ENCODE data around the gene IDH3G.

DNA sequence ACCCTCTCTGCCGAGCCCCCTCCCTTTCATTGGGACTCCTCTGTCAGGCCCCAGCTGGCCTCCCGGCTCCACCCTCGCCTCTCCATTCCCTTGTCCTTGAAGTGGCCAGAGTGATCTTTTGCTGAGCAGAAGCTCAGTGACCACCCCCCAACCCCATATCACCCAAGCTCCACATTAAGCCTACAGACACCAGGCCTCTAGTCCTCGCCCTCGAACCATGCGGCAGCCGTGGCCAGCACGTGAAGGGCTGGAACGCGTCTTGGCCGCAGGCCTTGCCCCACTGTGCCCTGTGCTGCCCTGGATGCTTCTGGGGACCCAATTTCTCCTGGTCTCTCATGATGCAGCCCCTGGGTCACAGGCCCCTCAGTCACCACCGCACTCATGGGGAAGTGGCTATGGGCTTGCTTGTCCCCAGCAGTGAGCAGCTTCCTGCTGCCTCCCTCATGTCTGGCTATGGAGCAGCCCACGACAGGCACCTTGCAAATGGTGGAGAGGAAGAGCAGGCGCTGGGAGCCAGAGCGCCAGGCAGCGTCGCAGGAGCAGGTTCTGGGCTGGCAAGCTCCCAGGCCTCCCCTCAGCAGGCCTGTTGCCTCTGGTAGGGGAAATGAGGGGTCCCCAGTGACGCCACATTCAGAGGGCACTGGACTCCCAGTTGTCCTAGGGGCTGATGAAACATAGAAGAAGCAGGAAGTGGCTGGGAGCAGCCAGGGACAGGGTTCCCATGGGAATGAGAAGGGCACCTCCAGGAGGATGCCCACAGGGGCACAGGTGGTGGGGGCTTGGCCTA is 14.1 kb downstream of the IDH3G start:
- no peak for TF ChIP-seq ZNF384 (IDR thresholded peaks at IDR 0.05)
- TF ChIP-seq, protein P1, sequence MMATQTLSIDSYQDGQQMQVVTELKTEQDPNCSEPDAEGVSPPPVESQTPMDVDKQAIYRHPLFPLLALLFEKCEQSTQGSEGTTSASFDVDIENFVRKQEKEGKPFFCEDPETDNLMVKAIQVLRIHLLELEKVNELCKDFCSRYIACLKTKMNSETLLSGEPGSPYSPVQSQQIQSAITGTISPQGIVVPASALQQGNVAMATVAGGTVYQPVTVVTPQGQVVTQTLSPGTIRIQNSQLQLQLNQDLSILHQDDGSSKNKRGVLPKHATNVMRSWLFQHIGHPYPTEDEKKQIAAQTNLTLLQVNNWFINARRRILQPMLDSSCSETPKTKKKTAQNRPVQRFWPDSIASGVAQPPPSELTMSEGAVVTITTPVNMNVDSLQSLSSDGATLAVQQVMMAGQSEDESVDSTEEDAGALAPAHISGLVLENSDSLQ (IDR thresholded peaks at IDR 0.05): no peak
- TF ChIP-seq BHLHE40 (IDR thresholded peaks at IDR 0.05; ENCODE audit: borderline replicate concordance): no peak
- TF ChIP-seq FOXK2 (IDR thresholded peaks at IDR 0.05): no peak
- no peak for TF ChIP-seq ELF4 (IDR thresholded peaks at IDR 0.05)
- TF ChIP-seq TARDBP (IDR thresholded peaks at IDR 0.05): no peak
- TF ChIP-seq SP1 (IDR thresholded peaks at IDR 0.05): no peak
